ENCODE results near the gene SPRR2F.
"Not testable (repeated sequence)": the region's sequence is repeated elsewhere in the genome, so short reads cannot be mapped to it uniquely, and the experiment has no call there.

The SPRR2F gene

GRCh38 chr1:153113416-153113815 lies at the start of gene SPRR2F:
Gene SPRR2F (minus strand): TSS chr1:153113516. CDS start chr1:153112733, 783 bp downstream.
- DNase-seq (ENCODE audit: low read depth in 3 of 3, low spot score in 1 of 3): no peak

DNA sequence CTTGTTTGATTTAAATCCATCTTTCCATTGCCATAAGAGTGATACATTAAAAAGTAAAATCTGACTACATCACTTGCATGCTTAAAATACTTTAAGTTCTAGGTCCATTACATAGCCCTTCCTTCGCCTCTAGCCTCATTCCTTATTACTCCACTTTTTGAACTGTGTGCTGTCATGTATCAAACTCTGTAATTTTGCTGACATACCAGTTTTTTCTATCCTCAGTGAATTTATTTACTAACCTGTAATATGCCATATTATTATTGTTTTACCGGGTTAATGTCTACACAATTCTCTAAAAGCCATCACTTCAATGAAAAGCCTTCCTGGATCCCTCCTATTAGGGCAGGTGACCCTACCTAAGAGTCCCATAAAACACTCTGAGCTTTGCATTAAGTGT lies 42.2 kb upstream of the SPRR2F start:
- DNase-seq (ENCODE audit: low read depth in 3 of 3, low spot score in 1 of 3): no peak

DNA sequence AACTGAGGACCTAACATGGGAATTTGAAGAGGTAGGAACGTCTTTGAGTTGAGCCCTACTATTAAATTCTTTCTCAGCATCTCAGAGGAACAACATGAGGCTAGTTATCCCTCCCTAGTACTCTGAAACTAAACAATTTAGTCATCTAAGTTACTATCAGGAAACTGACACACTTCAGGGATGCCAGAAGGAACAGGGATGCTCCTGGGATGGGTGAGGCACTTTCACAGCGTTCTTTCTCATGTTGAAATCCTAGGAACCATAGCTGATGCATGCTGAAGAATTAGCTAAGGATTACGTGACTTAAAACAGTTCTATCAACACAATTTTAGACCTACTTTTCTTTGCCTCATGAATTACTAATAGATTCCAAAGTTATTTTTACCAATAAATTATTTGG lies 39.2 kb upstream of the SPRR2F start:
- no peak for DNase-seq (ENCODE audit: low read depth in 3 of 3, low spot score in 1 of 3)

DNA sequence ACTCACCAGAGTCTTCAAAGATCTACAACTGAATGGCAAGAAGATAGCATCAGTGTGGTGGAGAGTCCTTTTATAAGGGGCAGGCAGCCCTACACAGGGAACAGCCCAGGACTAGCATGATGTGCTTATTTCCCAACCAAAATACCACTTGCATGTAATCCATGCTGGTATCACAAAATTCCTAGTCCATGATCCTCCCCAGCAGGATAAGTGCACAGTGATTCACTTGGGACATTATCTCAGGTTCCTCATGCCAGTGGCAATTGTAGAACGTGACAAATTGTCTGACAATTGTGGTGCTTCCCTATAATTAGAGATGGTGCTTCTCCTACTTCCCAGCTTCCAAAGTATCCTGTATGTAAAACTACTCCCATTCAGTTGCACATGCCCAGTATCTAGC lies 37.5 kb upstream of the SPRR2F start, which contains the start of gene SPRR2G:
SPRR2G (minus strand) TSS at position 45 of the 400 bp plus-strand sequence. CDS start 780 bp downstream, outside the sequence.
- DNase-seq (ENCODE audit: low read depth in 3 of 3, low spot score in 1 of 3): no peak

DNA sequence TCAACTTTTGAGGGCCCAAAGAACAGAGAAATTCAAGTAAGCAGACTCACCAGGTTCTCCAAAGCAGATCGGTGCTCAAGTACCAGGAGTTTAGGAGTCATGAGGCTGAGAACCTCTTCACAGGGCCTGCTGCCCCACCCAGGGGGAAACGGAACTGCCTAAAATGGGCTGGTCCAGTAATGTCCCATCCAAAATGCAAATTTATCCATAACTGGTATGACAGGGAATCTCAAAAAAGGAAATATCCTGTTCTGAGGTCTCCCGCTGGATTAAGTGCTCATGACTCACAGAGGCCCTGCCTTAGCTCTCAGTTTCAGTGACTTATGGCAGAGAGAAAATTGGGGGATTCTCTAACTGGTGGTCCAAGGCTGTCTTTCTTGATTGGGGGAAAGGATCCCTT lies 28.1 kb upstream of the SPRR2F start:
- no peak for DNase-seq (ENCODE audit: low read depth in 3 of 3, low spot score in 1 of 3)

- DNase-seq (ENCODE audit: low read depth in 3 of 3, low spot score in 1 of 3): no peak
These were observed 27.2 kb upstream of the SPRR2F start for GRCh38 chr1:153140484-153140883.

DNA sequence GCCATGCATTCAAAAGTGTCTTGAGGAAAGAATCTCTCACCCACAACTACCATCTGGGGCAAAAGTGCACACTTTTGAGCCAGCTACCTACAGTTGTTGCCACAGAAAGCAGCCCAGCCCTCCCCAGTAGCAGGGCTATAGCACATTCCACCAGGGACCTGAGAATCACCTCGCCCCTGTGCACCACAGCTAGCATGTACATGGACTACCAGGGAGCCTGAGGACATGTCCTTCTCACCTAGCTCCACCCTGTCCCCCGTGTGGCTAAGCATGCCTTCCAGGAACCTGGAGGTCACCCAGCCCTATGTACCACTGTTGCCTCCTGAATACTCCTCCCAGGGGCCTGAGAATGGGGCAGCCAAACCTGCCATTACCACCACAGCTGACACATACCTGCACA lies 20.4 kb upstream of the SPRR2F start:
- no peak for DNase-seq (ENCODE audit: low read depth in 3 of 3, low spot score in 1 of 3)

DNA sequence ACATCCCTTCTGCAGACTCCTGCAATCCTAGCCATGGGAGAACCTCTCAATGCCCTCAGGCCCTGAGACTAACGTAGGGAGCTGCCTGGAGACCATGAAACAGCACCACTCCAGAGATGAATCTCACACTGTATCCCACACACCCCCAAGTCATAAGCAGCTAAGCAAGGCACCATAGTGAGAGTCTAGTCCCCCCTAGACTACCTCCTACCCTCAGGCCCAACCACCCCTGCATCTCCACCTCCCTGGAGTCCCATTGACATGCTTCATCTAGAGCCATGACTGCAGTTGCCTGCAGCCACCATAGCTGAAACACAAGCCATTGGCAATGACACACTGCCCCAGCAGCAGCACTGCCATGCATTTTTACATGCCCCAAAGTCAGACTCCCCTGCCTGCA lies 20.0 kb upstream of the SPRR2F start:
- no peak for DNase-seq (ENCODE audit: low read depth in 3 of 3, low spot score in 1 of 3)

DNA sequence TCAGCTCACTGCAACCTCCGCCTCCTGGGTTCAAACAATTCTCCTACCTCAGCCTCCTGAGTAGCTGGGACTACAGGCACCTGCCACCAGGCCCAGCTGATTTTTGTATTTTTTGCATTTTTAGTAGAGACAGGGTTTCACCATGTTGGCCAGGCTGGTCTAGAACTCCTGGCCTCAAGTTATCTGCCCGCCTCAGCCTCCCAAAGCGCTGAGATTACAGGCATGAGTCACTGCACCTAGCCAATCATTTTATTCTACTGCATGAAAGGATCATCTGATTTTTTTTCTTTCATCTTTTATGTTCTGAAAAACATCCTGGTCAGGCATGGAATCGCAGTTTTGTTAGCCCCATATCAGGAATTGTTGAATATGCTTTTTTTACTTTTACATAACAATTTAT lies 15.4 kb upstream of the SPRR2F start:
- DNase-seq (ENCODE audit: low read depth in 3 of 3, low spot score in 1 of 3): not testable (repeated sequence)

- no peak for DNase-seq (ENCODE audit: low read depth in 3 of 3, low spot score in 1 of 3)
These were observed 14.0 kb upstream of the SPRR2F start for GRCh38 chr1:153127296-153127695.

DNA sequence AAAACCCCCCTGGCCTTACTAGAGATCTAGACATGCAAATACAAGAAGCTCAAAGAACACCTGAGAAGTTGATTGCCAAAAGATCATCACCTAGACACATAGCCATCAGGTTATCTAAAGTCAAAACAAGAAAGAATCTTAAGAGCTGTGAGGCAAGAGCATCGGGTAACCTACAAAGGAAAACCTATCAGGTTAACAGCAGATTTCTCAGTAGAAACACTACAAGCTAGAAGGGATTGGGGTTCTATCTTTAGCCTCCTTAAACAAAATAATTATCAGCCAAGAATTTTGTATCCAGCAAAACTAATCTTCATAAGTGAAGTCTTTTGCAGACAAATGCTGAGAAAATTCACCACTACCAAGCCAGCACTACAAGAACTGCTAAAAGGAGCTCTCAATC lies 12.2 kb upstream of the SPRR2F start:
- DNase-seq (ENCODE audit: low read depth in 3 of 3, low spot score in 1 of 3): no peak

- DNase-seq (ENCODE audit: low read depth in 3 of 3, low spot score in 1 of 3): not testable (repeated sequence)
These were observed 10.5 kb upstream of the SPRR2F start for GRCh38 chr1:153123793-153124192.

DNA sequence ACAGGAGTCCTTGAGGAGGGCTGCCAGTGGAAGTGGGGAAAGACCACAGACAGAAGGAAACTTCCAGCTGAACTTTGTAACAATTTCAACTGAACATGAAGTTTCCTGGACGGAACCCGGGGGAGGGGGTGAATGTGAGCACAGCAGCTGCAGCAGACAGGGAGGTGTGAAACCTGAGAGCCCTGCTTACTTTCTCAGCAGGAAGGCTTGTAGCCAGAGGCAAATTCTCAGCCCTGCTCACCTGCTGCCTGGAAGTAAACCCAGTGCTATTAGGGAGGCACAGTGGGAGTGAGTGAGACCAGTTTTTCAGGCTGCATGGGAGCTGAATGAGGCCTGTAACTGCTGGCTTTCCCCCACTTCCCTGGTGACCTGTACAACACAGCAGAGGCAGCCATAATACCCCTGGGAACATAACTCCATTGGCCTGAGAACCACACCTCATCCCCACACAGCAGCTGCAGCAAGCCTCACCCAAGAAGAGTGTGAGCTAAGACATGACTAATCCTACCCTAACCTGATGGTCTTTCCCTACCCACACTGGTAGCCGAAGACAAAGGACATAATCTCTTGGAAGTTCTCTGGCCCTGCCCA lies 9.6 kb upstream of the SPRR2F start:
- no peak for DNase-seq (ENCODE audit: low read depth in 3 of 3, low spot score in 1 of 3)

DNA sequence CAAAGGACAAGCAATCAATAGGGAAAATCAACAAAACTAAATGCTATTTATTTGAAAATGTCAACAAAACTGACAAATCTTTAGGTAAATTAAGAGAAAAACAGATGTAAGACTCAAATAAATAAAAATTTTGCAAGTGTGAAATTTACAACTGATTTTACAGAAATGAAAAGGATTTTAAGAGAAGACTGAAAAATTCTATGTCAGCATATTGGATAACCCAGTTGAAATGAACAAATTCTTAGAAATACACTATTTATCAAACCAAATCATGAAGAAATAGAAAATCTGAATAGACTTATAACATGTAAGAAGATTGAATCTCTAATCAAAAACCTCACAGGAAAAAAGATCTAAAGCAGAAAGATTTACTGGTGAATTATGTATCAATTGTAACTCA lies 7.6 kb upstream of the SPRR2F start:
- DNase-seq (ENCODE audit: low read depth in 3 of 3, low spot score in 1 of 3): no peak

DNA sequence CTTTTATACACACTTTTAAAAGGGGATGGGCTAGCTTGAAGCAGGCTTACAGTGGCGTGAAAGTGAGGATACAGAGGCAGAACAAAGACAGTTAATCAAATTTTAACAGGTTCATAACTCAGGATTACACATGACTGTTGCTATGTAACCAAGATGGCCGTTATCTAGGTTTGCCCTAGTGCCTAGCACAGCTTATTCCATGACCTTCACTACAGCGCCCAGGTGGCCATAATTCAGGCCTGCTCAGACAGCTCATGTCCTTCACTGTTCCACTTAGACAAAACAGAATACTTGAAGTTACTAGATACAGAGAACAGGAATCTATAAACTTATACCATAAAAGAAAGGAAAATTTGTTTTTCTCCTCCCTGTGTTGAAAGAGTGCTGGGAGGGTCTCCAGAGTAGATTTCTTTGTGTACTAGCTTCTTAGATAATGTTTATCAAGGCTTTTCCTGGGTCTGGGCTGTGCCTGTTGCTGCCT lies 6.2 kb upstream of the SPRR2F start:
- no peak for DNase-seq (ENCODE audit: low read depth in 3 of 3, low spot score in 1 of 3)

DNA sequence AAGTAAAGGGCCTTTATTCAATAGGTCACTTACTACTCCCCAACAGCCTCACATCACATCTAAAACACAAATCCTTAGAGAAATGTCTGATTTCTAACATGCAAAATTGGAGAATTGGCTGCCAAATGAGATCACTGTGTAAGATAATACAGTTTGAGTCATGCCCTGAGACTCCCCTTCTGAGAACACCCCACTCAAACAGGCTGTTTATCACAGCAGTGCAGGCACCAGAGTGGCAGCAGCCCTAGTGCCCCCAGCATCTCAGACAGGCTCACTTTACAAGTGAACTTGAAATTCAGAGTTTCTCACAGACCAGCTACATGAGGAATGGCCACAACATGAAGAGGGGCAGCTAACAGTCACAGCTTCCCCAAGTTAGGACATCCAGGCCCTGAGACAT lies 1.9 kb upstream of the SPRR2F start:
- not testable (repeated sequence) for DNase-seq (ENCODE audit: low read depth in 3 of 3, low spot score in 1 of 3)

DNA sequence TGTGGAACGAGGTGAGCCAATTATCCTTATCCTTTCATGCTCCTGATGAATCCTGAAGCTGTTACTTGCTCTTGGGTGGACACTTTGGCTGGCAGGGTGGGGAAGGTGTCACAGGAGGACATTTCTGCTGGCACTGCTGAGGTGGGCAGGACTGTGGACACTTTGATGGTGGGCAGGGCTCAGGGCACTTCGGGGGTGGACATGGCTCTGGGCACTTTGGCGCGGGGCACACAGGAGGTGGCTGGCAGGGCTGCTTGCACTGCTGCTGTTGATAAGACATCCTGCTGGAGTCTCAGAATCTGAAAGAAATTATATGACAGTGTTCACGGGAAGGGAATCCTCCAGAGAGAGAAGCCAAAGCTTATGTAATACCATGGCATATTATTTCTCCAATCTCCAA lies 862 bp downstream of the SPRR2F start:
- DNase-seq (ENCODE audit: low read depth in 3 of 3, low spot score in 1 of 3): not testable (repeated sequence)

DNA sequence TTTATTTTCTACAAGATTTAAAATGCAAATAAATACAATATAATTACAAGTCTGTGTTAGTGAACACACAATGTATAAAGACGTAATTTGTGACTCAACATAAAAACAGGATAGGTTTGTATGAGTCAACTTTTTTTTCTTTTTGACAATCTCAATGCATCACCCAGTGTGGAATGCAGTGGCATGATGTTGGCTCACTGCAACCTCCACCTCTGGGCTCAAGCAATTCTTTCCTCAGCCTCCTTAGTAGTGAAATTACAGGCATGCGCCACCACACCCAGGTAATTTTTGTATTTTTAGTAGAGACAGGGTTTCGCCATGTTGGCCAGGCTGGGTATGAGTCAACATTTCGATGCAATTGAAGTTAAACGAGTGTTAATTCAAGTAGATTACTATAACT lies 13.1 kb downstream of the SPRR2F start:
- DNase-seq (ENCODE audit: low read depth in 3 of 3, low spot score in 1 of 3): no peak

DNA sequence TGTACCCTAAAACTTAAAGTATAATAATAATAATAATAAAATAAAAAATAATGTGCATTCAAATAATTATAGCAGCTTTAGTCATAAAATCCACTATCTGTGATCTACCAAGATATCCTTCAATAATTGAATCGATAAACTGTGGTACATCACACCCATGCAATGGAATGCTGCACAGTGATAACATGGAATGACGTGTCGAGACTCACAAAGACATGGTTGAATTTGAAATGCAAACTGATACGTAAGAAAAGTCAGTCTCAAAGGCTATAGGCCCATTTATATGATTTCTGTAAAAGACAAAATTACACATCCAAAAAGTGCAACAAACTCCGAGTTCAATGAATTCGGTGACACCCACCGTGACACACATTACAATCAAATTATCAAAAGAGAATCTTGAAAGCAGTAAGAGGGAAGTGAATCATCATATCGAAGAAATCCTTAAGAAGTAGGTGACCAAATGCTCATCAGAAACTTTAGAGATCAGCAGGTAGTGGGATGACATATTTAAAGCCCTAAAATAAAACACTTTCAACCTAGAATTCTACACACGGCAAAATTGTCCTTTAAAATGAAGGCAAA lies 13.8 kb downstream of the SPRR2F start:
- DNase-seq (ENCODE audit: low read depth in 3 of 3, low spot score in 1 of 3): no peak

DNA sequence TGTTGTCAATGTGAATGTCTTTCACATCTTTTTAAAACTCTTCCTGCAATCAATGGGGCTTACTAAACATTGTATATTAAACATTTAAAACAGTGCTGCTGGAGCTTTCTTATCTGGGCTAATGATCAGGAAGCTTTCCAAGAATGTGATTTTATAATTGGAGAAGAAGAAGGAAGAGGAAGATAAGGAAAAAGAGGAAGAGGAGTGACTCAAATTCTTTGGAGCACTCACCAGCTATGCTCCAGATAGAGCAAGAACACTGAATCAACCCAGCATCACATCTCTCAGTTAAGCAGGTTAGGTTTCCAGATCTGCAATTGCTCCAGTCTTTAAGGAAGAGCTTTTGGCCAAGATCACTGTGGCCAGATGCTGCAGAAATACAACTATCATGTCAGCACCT lies 17.6 kb downstream of the SPRR2F start:
- DNase-seq (ENCODE audit: low read depth in 3 of 3, low spot score in 1 of 3): no peak

- no peak for DNase-seq (ENCODE audit: low read depth in 3 of 3, low spot score in 1 of 3)
These were observed 18.9 kb downstream of the SPRR2F start, which contains the start of gene SPRR2E for GRCh38 chr1:153094426-153094825. Gene SPRR2E (minus strand): TSS chr1:153094526. CDS start chr1:153093751, 775 bp downstream.

- DNase-seq (ENCODE audit: low read depth in 3 of 3, low spot score in 1 of 3): no peak
These were observed 25.7 kb downstream of the SPRR2F start for GRCh38 chr1:153087652-153088051.

- no peak for DNase-seq (ENCODE audit: low read depth in 3 of 3, low spot score in 1 of 3)
These were observed 31.6 kb downstream of the SPRR2F start for GRCh38 chr1:153081736-153082135.

All from stimulated activated CD4-positive, alpha-beta T cell treated with anti-CD3 and anti-CD28 coated beads, TNF-alpha, amount 100 ng/mL, for 1 hour (primary cell).